ENCODE measurements around the gene PNCK. TPM values are rescaled to one million over a fixed set of nuclear protein-coding genes. Genes with fewer than 3 reads are reported as not detected.
"Not testable (repeated sequence)": the region's sequence is repeated elsewhere in the genome, so short reads cannot be mapped to it uniquely, and the experiment has no call there.

PNCK gene
- total and polyA plus RNA-seq, 7 donors: 4.6 to 135 (median 49.6) TPM; not detected in 2

- 71 to 88% methylated on average over 23 of the region's 23 CpGs for WGBS, 2 donors
- H3K4me3 ChIP-seq: no peak overlapping the region
- TF ChIP-seq POLR2A (IDR thresholded peaks at IDR 0.05) (no peak), POLR2AphosphoS5 (IDR thresholded peaks at IDR 0.05) (no peak), EP300 (IDR thresholded peaks at IDR 0.05) (no peak), CTCF (IDR thresholded peaks at IDR 0.05) (no peak)
- no peaks in the 10 kb centered on the region for H3K36me3 ChIP-seq
- H3K4me1 ChIP-seq: peaks cover 0 to 60% (median 26%) of the 10 kb centered on the region in 4 donors
- no peaks in the 10 kb centered on the region for H3K9me3 ChIP-seq
- intact Hi-C loops (cut with DNase I): no loop called here
- no peaks in the 10 kb centered on the region for H3K27me3 ChIP-seq
- H3K27ac ChIP-seq: peak overlapping the region; percentile 57 to 81 (median 77)
- no peak for DNase-seq
Measured at GRCh38 chrX:153702336-153703035, 28.9 kb upstream of the PNCK start.

GRCh38 chrX:153701706-153702105 is 28.1 kb upstream of the PNCK start:
- H3K36me3 ChIP-seq: no peaks in the 10 kb centered on the region
- no peak for DNase-seq
- intact Hi-C loops (cut with DNase I): no loop called here
- WGBS, 2 donors: 94 to 95% methylated on average over 12 of the region's 12 CpGs
- H3K4me1 ChIP-seq: peaks cover 0 to 60% (median 26%) of the 10 kb centered on the region in 4 donors
- H3K4me3 ChIP-seq: no peak overlapping the region
- TF ChIP-seq CTCF (IDR thresholded peaks at IDR 0.05) (no peak), EP300 (IDR thresholded peaks at IDR 0.05) (no peak), POLR2AphosphoS5 (IDR thresholded peaks at IDR 0.05) (no peak)
- H3K27ac ChIP-seq: peak overlapping the region in 3 of 4 donors; percentile 76 to 81 (median 78)
- no peaks in the 10 kb centered on the region for H3K27me3 ChIP-seq
- H3K9me3 ChIP-seq: no peaks in the 10 kb centered on the region

GRCh38 chrX:153700967-153701366 is 27.4 kb upstream of the PNCK start:
- Histone ChIP-seq H3K36me3 (no peaks in the 10 kb centered on the region), H3K27ac (peak overlapping the region in 3 of 4 donors; percentile 76 to 81 (median 78))
- no peak for TF ChIP-seq POLR2A (IDR thresholded peaks at IDR 0.05)
- no peak for TF ChIP-seq CTCF (IDR thresholded peaks at IDR 0.05)
- no peak for TF ChIP-seq POLR2AphosphoS5 (IDR thresholded peaks at IDR 0.05)
- TF ChIP-seq EP300 (IDR thresholded peaks at IDR 0.05): no peak

GRCh38 chrX:153700376-153700945 is 26.8 kb upstream of the PNCK start:
- no peaks in the 10 kb centered on the region for H3K36me3 ChIP-seq
- H3K4me3 ChIP-seq: no peak overlapping the region
- peak overlapping the region; percentile 27 to 81 (median 77) for H3K27ac ChIP-seq
- H3K9me3 ChIP-seq: no peaks in the 10 kb centered on the region
- H3K27me3 ChIP-seq: no peaks in the 10 kb centered on the region
- no peak for TF ChIP-seq EP300 (IDR thresholded peaks at IDR 0.05)
- peak in 1 of 4 donors; percentile 17 for TF ChIP-seq POLR2AphosphoS5 (IDR thresholded peaks at IDR 0.05)
- WGBS, 2 donors: 25 to 63% methylated on average over 15 of the region's 15 CpGs
- intact Hi-C loops (cut with DNase I): no loop called here
- peaks cover 0 to 58% (median 26%) of the 10 kb centered on the region in 4 donors for H3K4me1 ChIP-seq
- no peak for DNase-seq

More at GRCh38 chrX:153700967-153701366, 27.4 kb upstream of the PNCK start:
- 89 to 90% methylated on average over 6 of the region's 6 CpGs for WGBS, 2 donors
- no peaks in the 10 kb centered on the region for H3K9me3 ChIP-seq
- no peaks in the 10 kb centered on the region for H3K27me3 ChIP-seq
- intact Hi-C loops (cut with DNase I): no loop called here
- H3K4me3 ChIP-seq: no peak overlapping the region
- DNase-seq: no peak
- H3K4me1 ChIP-seq: peaks cover 0 to 60% (median 26%) of the 10 kb centered on the region in 4 donors

- H3K36me3 ChIP-seq; intact Hi-C loops (cut with DNase I): not testable (repeated sequence)
- H3K4me1 ChIP-seq: peaks cover 0 to 52% (median 26%) of the 10 kb centered on the region in 4 donors
Measured at GRCh38 chrX:153699784-153700371, 26.3 kb upstream of the PNCK start.

More at GRCh38 chrX:153699784-153700371, 26.3 kb upstream of the PNCK start:
- not testable (repeated sequence) for DNase-seq, H3K9me3 ChIP-seq, H3K27me3 ChIP-seq, H3K4me3 ChIP-seq
- 26 to 68% methylated on average over 18 of the region's 18 CpGs for WGBS, 2 donors
- peak overlapping the region; percentile 27 to 81 (median 77) for H3K27ac ChIP-seq

Measured in sigmoid colon (tissue), 7 donors.